Neural progenitor cell (in vitro differentiated cells): Measurements from ENCODE around the gene TENT5A. TPM values are rescaled to one million over a fixed set of nuclear protein-coding genes. Genes with fewer than 3 reads are reported as not detected.

Experiments
- DNase-seq: peaks from one replicate; pipeline ENCODE4 v3.0.0-alpha.2; 2016; ENCODE audit warnings: low spot score
- H2AFZ ChIP-seq: fragments of 200-600 bp; sonication (generic); replicated peaks from 2 replicates; pipeline ENCODE4 v1.6.1; 2016; ENCODE audit warnings: antibody characterized with exemption
- H3F3A ChIP-seq: fragments of 200-600 bp; sonication (generic); 2 replicates; pipeline ENCODE4 v1.6.1; 2016; ENCODE audit warnings: antibody characterized with exemption, low read depth
- H3K27ac ChIP-seq: fragments of 200-600 bp; sonication (generic); 2 replicates; pipeline ENCODE4 v1.5.1; 2016; ENCODE audit warnings: mild to moderate bottlenecking
- H3K27me3 ChIP-seq: fragments of 200-600 bp; sonication (generic); 2 replicates; pipeline ENCODE4 v1.6.1; 2016; ENCODE audit warnings: mild to moderate bottlenecking, moderate library complexity
- H3K36me3 ChIP-seq: fragments of 200-600 bp; sonication (generic); 2 replicates; pipeline ENCODE4 v1.5.1; 2016
- H3K4me1 ChIP-seq: fragments of 200-600 bp; sonication (generic); 2 replicates; pipeline ENCODE4 v1.6.1; 2016; ENCODE audit warnings: mixed run types
- H3K4me2 ChIP-seq: fragments of 200-600 bp; sonication (generic); 2 replicates; pipeline ENCODE4 v1.6.1; 2016
- H3K4me3 ChIP-seq: fragments of 200-600 bp; sonication (generic); 2 replicates; pipeline ENCODE4 v1.5.1; 2016
- H3K79me2 ChIP-seq: fragments of 200-600 bp; sonication (generic); 2 replicates; pipeline ENCODE4 v1.6.1; 2016; ENCODE audit warnings: low read depth
- H3K9ac ChIP-seq: fragments of 200-600 bp; sonication (generic); 2 replicates; pipeline ENCODE4 v1.6.1; 2016
- H3K9me3 ChIP-seq: fragments of 200-600 bp; sonication (generic); 2 replicates; pipeline ENCODE4 v1.5.1; 2016; ENCODE audit warnings: low read depth
- H4K20me1 ChIP-seq: fragments of 200-600 bp; sonication (generic); 2 replicates; pipeline ENCODE4 v1.6.1; 2016; ENCODE audit warnings: low read depth
- H3K27ac Mint-ChIP-seq: 3 replicates; pipeline ENCODE4 v1.8.0; 2021; ENCODE audit warnings: mixed read lengths
- H3K27me3 Mint-ChIP-seq: 2 replicates; pipeline ENCODE4 v1.8.0; 2022; ENCODE audit warnings: low read depth, mild to moderate bottlenecking, inconsistent platforms, moderate library complexity, mixed read lengths; ENCODE audit not compliant: insufficient read depth
- H3K36me3 Mint-ChIP-seq: 3 replicates; pipeline ENCODE4 v1.8.0; 2021; ENCODE audit warnings: mixed read lengths
- H3K4me1 Mint-ChIP-seq: 3 replicates; pipeline ENCODE4 v1.8.0; 2021; ENCODE audit warnings: mixed read lengths
- H3K4me3 Mint-ChIP-seq: 3 replicates; pipeline ENCODE4 v1.8.0; 2021; ENCODE audit warnings: mild to moderate bottlenecking, moderate library complexity, mixed read lengths
- H3K9me3 Mint-ChIP-seq: 3 replicates; pipeline ENCODE4 v1.8.0; 2020; ENCODE audit warnings: mixed read lengths
- EZH2 ChIP-seq: fragments of 200-600 bp; sonication (generic); IDR thresholded peaks from 2 replicates; pipeline ENCODE4 v1.6.1; 2017; ENCODE audit warnings: antibody characterized with exemption, mild to moderate bottlenecking, moderate library complexity
- EZH2phosphoT487 ChIP-seq: fragments of 200-600 bp; sonication (generic); IDR thresholded peaks from 2 replicates; pipeline ENCODE4 v1.6.1; 2017; ENCODE audit warnings: antibody characterized with exemption
- total RNA-seq: library from RNA; depleted of rRNA; stranded (reverse); fragments of >200 nt; gene quantifications from 2 replicates; pipeline ENCODE4 v1.2.3, GENCODE V29; 2015; ENCODE audit warnings: low replicate concordance
- TF ChIP-seq, protein P1 (sequence below): fragments of 200-600 bp; sonication (generic); IDR thresholded peaks from 2 replicates; pipeline ENCODE4 v1.5.1; 2017; ENCODE audit warnings: antibody characterized with exemption, mild to moderate bottlenecking

The TENT5A gene
- total RNA-seq, 1 donor from 2014 or later = 11.7 TPM

DNA sequence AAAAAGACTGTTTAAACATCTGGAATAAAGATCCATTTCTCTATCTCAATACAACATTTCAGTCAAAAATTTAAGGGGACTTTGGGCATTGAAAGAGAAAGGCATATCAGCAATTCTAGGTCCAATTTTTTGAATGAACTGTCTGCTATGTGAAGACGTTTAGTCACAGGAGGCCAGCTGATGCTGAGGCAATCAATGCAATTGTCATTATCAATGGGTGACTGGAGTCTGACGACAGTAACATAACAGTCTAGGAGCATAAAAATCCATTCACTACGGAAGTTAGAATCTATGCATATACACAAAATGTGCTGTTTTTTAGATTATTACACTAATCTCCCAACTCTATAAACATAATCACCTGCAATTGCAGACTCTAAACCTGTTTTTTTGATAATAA lies 37.8 kb downstream of the TENT5A start:
- H3K9me3 Mint-ChIP-seq = peaks cover 5% of the 10 kb centered on the region
- no peaks in the 10 kb centered on the region for H3K4me1 Mint-ChIP-seq
- Histone ChIP-seq H3K4me3 (no peak overlapping the region), H3K27ac (no peak overlapping the region), H3K9me3 (no peaks in the 10 kb centered on the region), H3K27me3 (no peaks in the 10 kb centered on the region), H3F3A (no peaks in the 10 kb centered on the region), H2AFZ (no peak overlapping the region), H4K20me1 (no peaks in the 10 kb centered on the region), H3K4me1 (no peaks in the 10 kb centered on the region), H3K79me2 (no peaks in the 10 kb centered on the region), H3K36me3 (no peaks in the 10 kb centered on the region), H3K4me2 (no peak overlapping the region), H3K9ac (no peak overlapping the region)
- no peaks in the 10 kb centered on the region for H3K36me3 Mint-ChIP-seq
- DNase-seq = no peak
- H3K27ac Mint-ChIP-seq = no peak overlapping the region
- TF ChIP-seq, protein P1, sequence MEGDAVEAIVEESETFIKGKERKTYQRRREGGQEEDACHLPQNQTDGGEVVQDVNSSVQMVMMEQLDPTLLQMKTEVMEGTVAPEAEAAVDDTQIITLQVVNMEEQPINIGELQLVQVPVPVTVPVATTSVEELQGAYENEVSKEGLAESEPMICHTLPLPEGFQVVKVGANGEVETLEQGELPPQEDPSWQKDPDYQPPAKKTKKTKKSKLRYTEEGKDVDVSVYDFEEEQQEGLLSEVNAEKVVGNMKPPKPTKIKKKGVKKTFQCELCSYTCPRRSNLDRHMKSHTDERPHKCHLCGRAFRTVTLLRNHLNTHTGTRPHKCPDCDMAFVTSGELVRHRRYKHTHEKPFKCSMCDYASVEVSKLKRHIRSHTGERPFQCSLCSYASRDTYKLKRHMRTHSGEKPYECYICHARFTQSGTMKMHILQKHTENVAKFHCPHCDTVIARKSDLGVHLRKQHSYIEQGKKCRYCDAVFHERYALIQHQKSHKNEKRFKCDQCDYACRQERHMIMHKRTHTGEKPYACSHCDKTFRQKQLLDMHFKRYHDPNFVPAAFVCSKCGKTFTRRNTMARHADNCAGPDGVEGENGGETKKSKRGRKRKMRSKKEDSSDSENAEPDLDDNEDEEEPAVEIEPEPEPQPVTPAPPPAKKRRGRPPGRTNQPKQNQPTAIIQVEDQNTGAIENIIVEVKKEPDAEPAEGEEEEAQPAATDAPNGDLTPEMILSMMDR = no peak
- TF ChIP-seq EZH2phosphoT487 = no peak
- TF ChIP-seq EZH2 = no peak
- H3K4me3 Mint-ChIP-seq = no peak overlapping the region
- peaks cover 3% of the 10 kb centered on the region for H3K27me3 Mint-ChIP-seq

DNA sequence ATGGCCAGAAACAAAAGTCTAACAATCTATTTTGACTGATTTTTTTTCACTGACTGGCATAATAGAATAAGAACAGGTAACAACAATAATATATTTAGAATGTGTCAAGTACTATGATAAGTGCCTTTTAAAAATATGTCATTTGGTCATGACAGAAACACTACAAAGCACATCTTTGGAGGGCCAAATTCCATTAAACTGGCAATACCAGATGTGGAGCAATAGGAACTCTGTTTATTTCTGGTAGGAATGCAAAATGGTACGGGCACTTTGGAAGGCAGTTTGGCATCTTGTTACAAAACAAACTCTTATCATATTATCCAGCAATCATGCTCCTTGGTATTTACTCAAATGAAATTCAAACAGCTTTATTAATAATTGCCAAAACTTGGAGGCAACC lies 39.3 kb downstream of the TENT5A start:
- DNase-seq = no peak
- H3K79me2 ChIP-seq = no peaks in the 10 kb centered on the region
- H3K36me3 ChIP-seq = no peaks in the 10 kb centered on the region
- H3K9ac ChIP-seq = no peak overlapping the region
- no peak overlapping the region for H3K4me2 ChIP-seq
- no peak overlapping the region for H3K4me3 Mint-ChIP-seq
- H3K27me3 Mint-ChIP-seq = peaks cover 3% of the 10 kb centered on the region
- peaks cover 5% of the 10 kb centered on the region for H3K9me3 Mint-ChIP-seq
- H3K27me3 ChIP-seq = no peaks in the 10 kb centered on the region
- peaks cover 5% of the 10 kb centered on the region for H3K4me1 Mint-ChIP-seq
- peaks cover under 1% of the 10 kb centered on the region for H3K4me1 ChIP-seq
- H3K4me3 ChIP-seq = no peak overlapping the region
- H3F3A ChIP-seq = no peaks in the 10 kb centered on the region
- H3K9me3 ChIP-seq = no peaks in the 10 kb centered on the region
- no peak overlapping the region for H3K27ac ChIP-seq
- H3K36me3 Mint-ChIP-seq = no peaks in the 10 kb centered on the region
- H3K27ac Mint-ChIP-seq = no peak overlapping the region
- no peaks in the 10 kb centered on the region for H4K20me1 ChIP-seq
- TF ChIP-seq, protein P1 = no peak
- TF ChIP-seq EZH2phosphoT487 (no peak), EZH2 (no peak)
- H2AFZ ChIP-seq = no peak overlapping the region

DNA sequence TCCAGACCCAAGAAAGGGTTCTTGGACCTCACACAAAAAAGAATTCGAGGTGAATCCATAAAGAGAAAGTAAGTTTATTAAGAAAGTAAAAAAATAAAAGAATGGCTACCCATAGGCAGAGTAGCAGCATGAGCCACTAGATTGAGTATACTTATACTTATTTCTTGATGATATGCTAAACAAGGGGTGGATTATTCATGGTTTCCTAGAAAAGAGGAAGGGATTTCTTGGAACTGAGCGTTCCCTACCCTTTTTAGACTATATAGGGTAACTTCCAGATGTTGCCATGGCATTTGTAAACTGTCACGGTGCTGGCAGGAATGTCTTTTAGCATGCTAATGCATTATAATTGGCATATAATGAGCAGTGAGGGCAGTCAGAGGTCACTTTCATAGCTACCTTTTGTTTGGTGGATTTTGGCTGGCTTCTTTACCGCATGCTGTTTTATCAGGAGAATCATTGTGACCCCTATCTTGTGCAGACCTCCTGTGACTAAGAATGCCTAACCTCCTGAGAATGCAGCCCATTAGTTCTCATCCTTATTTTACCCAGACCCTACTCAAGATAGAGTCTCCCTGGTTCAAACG lies 44.3 kb downstream of the TENT5A start:
- no peak overlapping the region for H2AFZ ChIP-seq
- DNase-seq = peak; percentile 44
- H3K36me3 ChIP-seq = no peaks in the 10 kb centered on the region
- no peak overlapping the region for H3K9ac ChIP-seq
- peak overlapping the region; percentile 1 for H3K4me2 ChIP-seq
- Mint-ChIP-seq H3K36me3 (no peaks in the 10 kb centered on the region), H3K4me3 (no peak overlapping the region), H3K9me3 (peaks cover 7% of the 10 kb centered on the region), H3K4me1 (peaks cover 8% of the 10 kb centered on the region), H3K27ac (peak overlapping the region; percentile 62), H3K27me3 (peaks cover 3% of the 10 kb centered on the region)
- H3K79me2 ChIP-seq = no peaks in the 10 kb centered on the region
- TF ChIP-seq EZH2phosphoT487 (peak; percentile 83), EZH2 (no peak)
- TF ChIP-seq, protein P1 = no peak
- H3K4me3 ChIP-seq = no peak overlapping the region
- no peaks in the 10 kb centered on the region for H4K20me1 ChIP-seq
- H3F3A ChIP-seq = no peaks in the 10 kb centered on the region
- no peaks in the 10 kb centered on the region for H3K9me3 ChIP-seq
- peaks cover 3% of the 10 kb centered on the region for H3K4me1 ChIP-seq
- H3K27ac ChIP-seq = no peak overlapping the region
- H3K27me3 ChIP-seq = no peaks in the 10 kb centered on the region
